Stimulated activated CD4-positive, alpha-beta T cell treated with anti-CD3 and anti-CD28 coated beads, TNF-alpha, amount 100 ng/mL, for 1 hour (primary cell): ENCODE results near the gene ERC2.
"Not testable (repeated sequence)": the region's sequence is repeated elsewhere in the genome, so short reads cannot be mapped to it uniquely, and the experiment has no call there.

ENCODE experiments used
- DNase-seq, 3 donors: peaks; one replicate each; pipeline ENCODE4 v3.0.0-alpha.2; 2020; ENCODE audit warnings: low read depth in 3 of 3, low spot score in 1 of 3

The ERC2 gene

GRCh38 chr3:56081246-56081645 lies 387.0 kb downstream of the ERC2 start:
- DNase-seq, result no peak

GRCh38 chr3:56076746-56077145 lies 391.5 kb downstream of the ERC2 start:
- no peak for DNase-seq

- DNase-seq, result no peak
These were observed 393.2 kb downstream of the ERC2 start for GRCh38 chr3:56075089-56075488.

- DNase-seq, result no peak
These were observed 398.5 kb downstream of the ERC2 start for GRCh38 chr3:56069766-56070165.

- not testable (repeated sequence) for DNase-seq
These were observed 401.9 kb downstream of the ERC2 start for GRCh38 chr3:56066405-56066804.

GRCh38 chr3:56064684-56065083 lies 403.6 kb downstream of the ERC2 start:
- no peak for DNase-seq

GRCh38 chr3:56061279-56061626 lies 407.0 kb downstream of the ERC2 start:
- no peak for DNase-seq

GRCh38 chr3:56060521-56061278 lies 407.6 kb downstream of the ERC2 start:
- DNase-seq, result no peak

GRCh38 chr3:56059731-56060130 lies 408.5 kb downstream of the ERC2 start:
- DNase-seq, result no peak

- DNase-seq, result no peak
These were observed 412.3 kb downstream of the ERC2 start for GRCh38 chr3:56055951-56056350.

- no peak for DNase-seq
These were observed 412.7 kb downstream of the ERC2 start for GRCh38 chr3:56055546-56055945.

GRCh38 chr3:56054844-56055243 lies 413.4 kb downstream of the ERC2 start:
- no peak for DNase-seq

- no peak for DNase-seq
These were observed 414.5 kb downstream of the ERC2 start for GRCh38 chr3:56053727-56054126.

- DNase-seq, result no peak
These were observed 416.1 kb downstream of the ERC2 start for GRCh38 chr3:56052188-56052587.

- no peak for DNase-seq
These were observed 417.2 kb downstream of the ERC2 start for GRCh38 chr3:56051052-56051451.

GRCh38 chr3:56048946-56049345 lies 419.3 kb downstream of the ERC2 start:
- DNase-seq, result no peak

GRCh38 chr3:56048331-56048730 lies 419.9 kb downstream of the ERC2 start:
- no peak for DNase-seq

GRCh38 chr3:56042326-56042951 lies 425.8 kb downstream of the ERC2 start:
- no peak for DNase-seq

GRCh38 chr3:56025326-56025725 lies 442.9 kb downstream of the ERC2 start:
- DNase-seq, result no peak

GRCh38 chr3:56023546-56023945 lies 444.7 kb downstream of the ERC2 start:
- DNase-seq, result no peak

GRCh38 chr3:56022619-56023018 lies 445.6 kb downstream of the ERC2 start:
- no peak for DNase-seq

- no peak for DNase-seq
These were observed 448.6 kb downstream of the ERC2 start for GRCh38 chr3:56019490-56020146.
